Measurements from ENCODE around the gene TCF4.

DNA sequence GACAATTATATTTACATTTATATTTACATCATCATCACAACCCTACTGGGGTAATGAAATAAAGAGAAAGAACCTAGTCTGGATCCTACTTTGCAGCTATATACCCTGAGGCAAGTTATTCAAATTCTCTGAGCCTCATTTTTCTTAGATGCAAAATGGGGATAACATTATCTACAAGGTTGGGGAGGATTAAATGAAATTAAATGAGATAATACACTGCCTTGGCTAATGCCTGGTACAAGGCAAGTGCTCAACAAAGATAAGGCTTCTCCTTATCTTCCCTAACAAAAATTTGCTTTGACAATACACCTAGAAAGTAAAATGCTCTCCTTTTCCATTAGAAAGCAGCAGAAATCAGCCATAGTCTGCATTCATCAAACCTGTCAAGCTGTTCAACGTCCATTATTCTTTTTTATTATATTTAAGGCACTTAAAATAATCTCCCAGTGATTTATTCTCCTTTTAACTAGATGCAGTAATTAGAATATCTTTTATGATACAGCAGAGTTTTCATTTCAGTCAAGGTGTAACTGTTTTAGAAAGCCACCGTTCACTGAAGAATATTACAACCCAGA lies 44.8 kb downstream of the TCF4 start:
- TF ChIP-seq, protein P1, sequence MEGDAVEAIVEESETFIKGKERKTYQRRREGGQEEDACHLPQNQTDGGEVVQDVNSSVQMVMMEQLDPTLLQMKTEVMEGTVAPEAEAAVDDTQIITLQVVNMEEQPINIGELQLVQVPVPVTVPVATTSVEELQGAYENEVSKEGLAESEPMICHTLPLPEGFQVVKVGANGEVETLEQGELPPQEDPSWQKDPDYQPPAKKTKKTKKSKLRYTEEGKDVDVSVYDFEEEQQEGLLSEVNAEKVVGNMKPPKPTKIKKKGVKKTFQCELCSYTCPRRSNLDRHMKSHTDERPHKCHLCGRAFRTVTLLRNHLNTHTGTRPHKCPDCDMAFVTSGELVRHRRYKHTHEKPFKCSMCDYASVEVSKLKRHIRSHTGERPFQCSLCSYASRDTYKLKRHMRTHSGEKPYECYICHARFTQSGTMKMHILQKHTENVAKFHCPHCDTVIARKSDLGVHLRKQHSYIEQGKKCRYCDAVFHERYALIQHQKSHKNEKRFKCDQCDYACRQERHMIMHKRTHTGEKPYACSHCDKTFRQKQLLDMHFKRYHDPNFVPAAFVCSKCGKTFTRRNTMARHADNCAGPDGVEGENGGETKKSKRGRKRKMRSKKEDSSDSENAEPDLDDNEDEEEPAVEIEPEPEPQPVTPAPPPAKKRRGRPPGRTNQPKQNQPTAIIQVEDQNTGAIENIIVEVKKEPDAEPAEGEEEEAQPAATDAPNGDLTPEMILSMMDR (IDR thresholded peaks at IDR 0.05; ENCODE audit: insufficient read depth, low read depth, low read length) = no peak
- no peak for TF ChIP-seq EZH2 (IDR thresholded peaks at IDR 0.05; ENCODE audit: insufficient read depth, low read length)
